Naive B cell (primary cell): ENCODE measurements around the gene LIX1L. TPM values are rescaled to one million over a fixed set of nuclear protein-coding genes. Genes with fewer than 3 reads are reported as not detected.

Experiments used
- ATAC-seq, 2 donors: fragments of 150-1000 bp; cut with Tn5 transposase; 2 replicates each; pipeline ENCODE4 v1.10.0; 2021; ENCODE audit warnings: low read depth in 2 of 2, mild to moderate bottlenecking in 2 of 2, moderate library complexity in 2 of 2
- DNase-seq: peaks from one replicate; pipeline ENCODE4 v3.0.0; 2022
- H3K27ac Mint-ChIP-seq, 6 donors: one replicate each; pipeline ENCODE4 v1.8.0; 2020 to 2022; ENCODE audit warnings: mild to moderate bottlenecking in 6 of 6, mixed read lengths in 6 of 6, moderate library complexity in 5 of 6, inconsistent platforms in 2 of 6
- H3K27me3 Mint-ChIP-seq, 3 donors: one replicate each; pipeline ENCODE4 v1.8.0; 2021 to 2022; ENCODE audit warnings: mixed read lengths in 3 of 3, mild to moderate bottlenecking in 1 of 3
- H3K36me3 Mint-ChIP-seq, 2 donors: one replicate each; pipeline ENCODE4 v1.8.0; 2020 to 2022; ENCODE audit warnings: mixed read lengths in 2 of 2, inconsistent platforms in 1 of 2, mild to moderate bottlenecking in 1 of 2
- H3K4me1 Mint-ChIP-seq, 3 donors: one replicate each; pipeline ENCODE4 v1.8.0; 2020 to 2022; ENCODE audit warnings: mixed read lengths in 3 of 3, inconsistent platforms in 1 of 3, mild to moderate bottlenecking in 1 of 3, moderate library complexity in 1 of 3
- H3K4me3 Mint-ChIP-seq, 8 donors: one replicate each; pipeline ENCODE4 v1.8.0; 2020 to 2022; ENCODE audit warnings: mild to moderate bottlenecking in 8 of 8, mixed read lengths in 8 of 8, moderate library complexity in 8 of 8, inconsistent platforms in 2 of 8
- H3K9me3 Mint-ChIP-seq, 7 donors: one replicate each; pipeline ENCODE4 v1.8.0; 2020 to 2022; ENCODE audit warnings: mixed read lengths in 7 of 7, mild to moderate bottlenecking in 5 of 7, inconsistent platforms in 2 of 7, moderate library complexity in 1 of 7
- polyA plus RNA-seq, 6 donors: library from polyadenylated mRNA; unstranded; fragments of 300-500 nt; fragmentation: Illumina TruSeq; gene quantifications; one replicate each; pipeline ENCODE4 v1.2.3, GENCODE V29; 2021; ENCODE audit warnings: low read depth in 6 of 6

The LIX1L gene
- 10 to 100 TPM; 10.6 to 14.2 (median 12.7) TPM for polyA plus RNA-seq

DNA sequence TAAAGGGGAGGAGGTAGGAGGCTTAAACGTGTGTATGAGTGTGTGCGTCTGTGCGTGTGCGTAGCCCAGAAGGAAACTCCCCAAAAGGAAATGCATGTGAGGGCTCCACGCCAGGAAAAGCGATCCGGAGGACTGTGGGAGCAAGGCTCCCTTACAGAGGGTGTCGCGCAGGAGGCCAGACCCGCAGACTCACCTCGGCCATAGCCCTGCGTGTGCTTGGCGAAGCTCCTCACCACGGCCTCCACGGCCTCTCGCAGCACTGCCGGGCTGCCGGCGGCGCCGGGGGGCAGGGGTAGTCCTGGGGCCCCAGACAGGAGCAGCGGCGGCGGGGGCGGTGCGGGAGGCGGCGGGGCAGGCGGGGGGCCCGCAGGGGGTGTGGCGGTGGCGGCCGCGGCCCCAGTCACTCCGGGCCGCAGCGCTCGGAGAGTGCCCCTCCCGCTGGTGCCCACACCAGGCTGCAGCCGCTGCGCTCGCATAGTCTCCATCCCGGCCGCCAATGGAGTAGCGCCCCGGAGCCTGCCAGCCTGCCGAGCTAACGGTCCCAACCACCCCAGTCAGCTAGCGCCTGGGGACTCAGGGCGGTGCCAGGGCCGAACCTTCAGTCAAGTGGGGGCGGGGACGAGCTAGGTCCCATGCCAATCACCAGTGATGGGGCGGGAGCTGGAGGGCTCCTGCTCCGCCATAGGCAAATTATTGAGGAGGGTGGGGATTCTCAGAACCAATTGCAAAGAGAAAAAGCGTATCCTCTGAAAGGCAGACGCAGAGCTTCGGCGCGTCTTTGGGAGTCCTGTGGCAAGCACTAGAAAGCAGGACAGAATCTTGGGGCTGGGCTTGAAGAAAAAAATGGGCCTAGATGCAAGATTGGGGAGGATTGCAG is at the start of gene LIX1L:
Gene LIX1L (minus strand): TSS at position 575 of the 877 bp plus-strand sequence. CDS start 90 bp downstream, at position 485.
- peaks cover 60 to 81% (median 69%) of the 10 kb centered on the region in 3 donors for H3K4me1 Mint-ChIP-seq
- DNase-seq (peak; percentile 94), ATAC-seq (peak; percentile 87 to 88)
- H3K4me3 Mint-ChIP-seq: peak within 1 kb of the TSS; percentile 88 to 98 (median 93)
- H3K27ac Mint-ChIP-seq: peak within 1 kb of the TSS; percentile 86 to 97 (median 94)
- H3K36me3 Mint-ChIP-seq: no peaks in the 10 kb centered on the region
- no peaks in the 10 kb centered on the region for H3K27me3 Mint-ChIP-seq
- no peaks in the 10 kb centered on the region for H3K9me3 Mint-ChIP-seq

DNA sequence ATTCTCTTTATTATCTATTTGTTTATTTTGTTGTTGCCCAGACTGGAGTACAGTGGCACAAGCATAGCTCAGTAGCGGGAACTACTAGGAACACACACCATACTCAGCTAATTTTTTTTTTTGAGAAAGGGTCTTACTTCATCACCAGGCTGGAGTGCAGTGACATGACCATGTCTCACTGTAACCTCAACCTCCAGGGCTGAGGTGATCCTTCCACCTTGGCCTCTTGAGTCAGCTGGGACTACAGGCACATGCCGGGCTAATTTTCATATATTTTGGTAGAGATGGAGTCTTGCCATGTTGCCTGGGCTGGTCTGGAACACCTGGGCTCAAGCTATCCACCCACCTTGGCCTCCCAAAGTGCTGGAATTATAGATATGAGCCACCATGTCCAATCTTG is 43.9 kb upstream of the LIX1L start:
- no peak for ATAC-seq
- Mint-ChIP-seq H3K4me3 (peak overlapping the region in 2 of 8 donors; percentile 25 to 30), H3K27ac (peak overlapping the region; percentile 30 to 94 (median 61)), H3K27me3 (no peaks in the 10 kb centered on the region), H3K4me1 (peaks cover 55 to 75% (median 72%) of the 10 kb centered on the region in 3 donors), H3K36me3 (no peaks in the 10 kb centered on the region), H3K9me3 (no peaks in the 10 kb centered on the region)
- no peak for DNase-seq

DNA sequence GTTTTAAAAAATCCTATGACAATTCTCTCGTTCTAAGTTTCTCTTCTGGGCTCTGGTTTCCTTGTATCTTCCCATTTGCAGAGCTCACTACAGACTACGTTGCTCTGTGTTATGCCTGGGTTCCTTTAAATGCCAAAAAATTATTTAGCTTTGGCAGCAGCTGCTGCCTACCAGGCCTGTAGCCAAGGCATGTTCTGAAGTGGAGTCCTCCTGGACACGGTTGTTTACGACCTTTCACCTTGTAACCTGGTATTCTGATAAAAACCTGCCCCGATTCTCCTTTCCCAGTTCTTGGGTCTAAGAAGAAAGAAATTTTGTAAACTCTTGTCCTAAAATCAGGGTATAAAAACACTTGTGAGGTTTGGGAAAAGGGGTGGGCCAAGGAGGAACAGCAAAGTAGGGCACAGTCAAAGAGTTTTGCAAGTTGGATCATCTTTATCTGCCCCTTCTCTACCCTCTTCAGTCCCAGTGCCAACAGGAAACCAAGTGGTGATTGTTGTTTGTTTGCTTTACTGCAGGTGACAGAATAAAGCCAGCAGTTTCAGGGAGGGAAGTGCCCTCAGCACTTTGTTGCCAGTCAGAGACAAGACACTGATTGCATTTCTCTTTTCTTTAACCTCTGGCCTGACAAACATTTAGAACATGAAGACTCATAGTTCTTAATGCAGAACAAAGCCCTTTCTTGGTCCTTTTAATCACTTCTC is 41.7 kb upstream of the LIX1L start:
- Mint-ChIP-seq H3K27ac (peak overlapping the region; percentile 24 to 99 (median 91)), H3K27me3 (no peaks in the 10 kb centered on the region), H3K9me3 (no peaks in the 10 kb centered on the region), H3K4me3 (peak overlapping the region; percentile 74 to 100 (median 92)), H3K4me1 (peaks cover 45 to 62% (median 60%) of the 10 kb centered on the region in 3 donors), H3K36me3 (peaks cover 21 to 22% of the 10 kb centered on the region in 2 donors)
- ATAC-seq: peak; percentile 44 to 51
- DNase-seq: peak; percentile 56

DNA sequence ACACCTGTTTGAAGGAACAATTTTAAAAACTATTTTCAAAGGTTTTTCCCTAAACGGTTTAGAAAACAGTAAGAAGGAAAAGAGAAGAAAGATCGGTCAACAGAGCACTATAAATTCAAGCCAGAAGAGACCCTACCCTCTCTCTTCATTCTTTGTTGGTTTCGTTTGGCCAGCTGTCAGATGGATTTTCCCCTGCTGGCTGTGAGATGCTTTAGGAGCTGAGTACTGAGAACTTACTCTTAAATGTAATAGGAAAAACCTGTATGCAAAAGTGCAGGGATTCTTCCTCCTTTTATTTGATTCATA is 39.9 kb upstream of the LIX1L start:
- Mint-ChIP-seq H3K36me3 (peaks cover 38 to 40% of the 10 kb centered on the region in 2 donors), H3K9me3 (no peaks in the 10 kb centered on the region), H3K4me1 (peaks cover 58 to 66% (median 66%) of the 10 kb centered on the region in 3 donors), H3K27ac (peak overlapping the region; percentile 42 to 99 (median 96)), H3K27me3 (no peaks in the 10 kb centered on the region), H3K4me3 (peak overlapping the region; percentile 87 to 100 (median 98))
- DNase-seq (no peak), ATAC-seq (no peak)

DNA sequence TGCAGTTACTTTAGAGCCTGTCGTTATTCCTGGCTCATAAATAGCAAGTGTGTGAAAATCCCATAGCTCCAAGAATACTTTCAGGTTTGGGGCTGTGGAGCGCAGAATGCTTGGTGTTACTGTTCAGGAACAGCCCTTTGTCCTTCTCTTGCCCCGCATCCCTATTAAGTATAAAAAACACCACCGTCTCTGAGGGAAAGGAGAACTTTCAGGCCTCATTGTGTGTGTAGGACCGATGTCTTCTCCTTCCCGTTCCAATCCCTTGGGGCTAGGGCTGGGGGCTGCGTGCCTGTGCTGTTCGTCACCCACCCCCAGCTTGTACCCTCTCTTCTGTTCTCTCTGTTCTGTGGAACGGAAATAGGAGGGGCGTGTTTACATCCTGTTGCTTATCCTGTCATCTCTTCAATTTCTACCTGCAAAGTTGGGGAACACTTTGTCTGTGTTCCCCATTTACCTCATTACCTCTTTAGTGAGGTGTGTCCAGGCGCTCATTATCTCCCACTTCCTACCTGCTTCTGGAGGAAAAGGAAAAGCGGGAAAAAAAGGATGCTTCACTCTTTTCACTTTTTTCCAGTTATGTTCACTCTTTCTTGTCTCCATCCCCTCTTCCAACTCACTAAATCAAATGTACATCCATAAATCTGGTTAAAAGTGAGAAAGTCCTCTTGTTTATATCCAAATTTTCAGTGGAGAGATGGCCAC is 39.4 kb upstream of the LIX1L start:
- peaks cover 41 to 44% of the 10 kb centered on the region in 2 donors for H3K36me3 Mint-ChIP-seq
- H3K4me3 Mint-ChIP-seq: peak overlapping the region; percentile 87 to 100 (median 98)
- peak; percentile 80 for DNase-seq
- peak; percentile 48 to 51 for ATAC-seq
- H3K9me3 Mint-ChIP-seq: no peaks in the 10 kb centered on the region
- peaks cover 63 to 71% (median 71%) of the 10 kb centered on the region in 3 donors for H3K4me1 Mint-ChIP-seq
- peak overlapping the region; percentile 94 to 99 (median 98) for H3K27ac Mint-ChIP-seq
- no peaks in the 10 kb centered on the region for H3K27me3 Mint-ChIP-seq

DNA sequence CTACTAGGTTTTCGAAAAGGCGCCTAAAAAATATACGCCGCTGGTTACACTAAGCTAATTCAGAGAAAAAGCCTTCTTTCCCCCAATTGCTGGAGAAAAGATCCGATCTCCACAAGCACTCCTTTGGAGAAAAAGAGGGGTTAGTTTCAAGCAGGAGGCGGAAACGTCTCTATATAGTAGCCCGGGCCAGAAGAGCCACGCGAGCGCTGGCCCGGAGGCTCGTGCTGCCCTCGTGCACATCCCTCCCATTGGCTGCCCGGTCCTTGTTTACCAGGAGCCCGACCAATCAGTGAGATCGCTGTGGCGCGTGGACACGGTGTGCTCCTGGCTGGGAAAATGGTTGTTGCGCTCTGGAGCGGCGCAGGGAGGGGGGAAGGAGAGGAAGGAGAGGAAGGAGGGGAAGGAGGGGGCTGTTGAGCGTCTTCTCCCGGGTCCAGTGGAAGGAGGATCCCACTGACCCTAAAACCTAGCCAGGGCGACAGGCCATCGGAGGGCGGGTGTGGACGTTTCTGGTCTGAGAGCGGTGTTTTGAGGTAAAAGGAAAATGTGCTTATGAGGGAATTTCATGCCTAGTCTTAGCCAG is 38.7 kb upstream of the LIX1L start, which contains the start of gene TXNIP:
Gene TXNIP (minus strand): TSS at position 147 of the 583 bp plus-strand sequence. CDS start 313 bp downstream, outside the sequence.
- Mint-ChIP-seq H3K9me3 (no peaks in the 10 kb centered on the region), H3K4me1 (peaks cover 67 to 73% (median 71%) of the 10 kb centered on the region in 3 donors), H3K4me3 (peak within 1 kb of the TSS; percentile 87 to 100 (median 98)), H3K27ac (peak within 1 kb of the TSS; percentile 94 to 99 (median 98)), H3K27me3 (no peaks in the 10 kb centered on the region), H3K36me3 (peaks cover 41 to 44% of the 10 kb centered on the region in 2 donors)
- DNase-seq (peak; percentile 86), ATAC-seq (peak; percentile 81 to 83)

DNA sequence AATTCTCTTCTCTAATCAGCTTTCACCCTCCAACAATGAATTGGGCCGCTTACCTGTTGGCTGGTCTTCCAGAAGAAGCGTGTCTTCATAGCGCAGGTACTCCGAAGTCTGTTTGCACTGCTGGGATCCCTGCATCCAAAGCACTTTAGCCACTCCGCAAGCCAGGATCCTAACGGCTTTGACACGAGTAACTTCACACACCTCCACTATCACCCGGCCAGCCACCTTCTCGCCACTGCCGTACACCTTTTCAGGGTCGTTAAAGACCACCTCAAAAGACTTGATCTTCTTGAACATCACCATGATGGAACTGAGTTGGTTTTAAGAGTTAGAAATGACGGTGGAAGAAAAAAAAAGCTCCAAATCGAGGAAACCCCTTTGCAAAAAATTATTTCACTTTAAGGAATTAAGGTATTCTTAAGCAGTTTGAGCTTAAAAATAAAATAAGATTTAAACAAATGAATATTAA is 38.2 kb upstream of the LIX1L start:
- no peaks in the 10 kb centered on the region for H3K9me3 Mint-ChIP-seq
- DNase-seq (no peak), ATAC-seq (no peak)
- peaks cover 41 to 44% of the 10 kb centered on the region in 2 donors for H3K36me3 Mint-ChIP-seq
- no peaks in the 10 kb centered on the region for H3K27me3 Mint-ChIP-seq
- H3K4me1 Mint-ChIP-seq: peaks cover 65 to 73% (median 71%) of the 10 kb centered on the region in 3 donors
- peak overlapping the region; percentile 87 to 100 (median 98) for H3K4me3 Mint-ChIP-seq
- peak overlapping the region; percentile 81 to 99 (median 96) for H3K27ac Mint-ChIP-seq

DNA sequence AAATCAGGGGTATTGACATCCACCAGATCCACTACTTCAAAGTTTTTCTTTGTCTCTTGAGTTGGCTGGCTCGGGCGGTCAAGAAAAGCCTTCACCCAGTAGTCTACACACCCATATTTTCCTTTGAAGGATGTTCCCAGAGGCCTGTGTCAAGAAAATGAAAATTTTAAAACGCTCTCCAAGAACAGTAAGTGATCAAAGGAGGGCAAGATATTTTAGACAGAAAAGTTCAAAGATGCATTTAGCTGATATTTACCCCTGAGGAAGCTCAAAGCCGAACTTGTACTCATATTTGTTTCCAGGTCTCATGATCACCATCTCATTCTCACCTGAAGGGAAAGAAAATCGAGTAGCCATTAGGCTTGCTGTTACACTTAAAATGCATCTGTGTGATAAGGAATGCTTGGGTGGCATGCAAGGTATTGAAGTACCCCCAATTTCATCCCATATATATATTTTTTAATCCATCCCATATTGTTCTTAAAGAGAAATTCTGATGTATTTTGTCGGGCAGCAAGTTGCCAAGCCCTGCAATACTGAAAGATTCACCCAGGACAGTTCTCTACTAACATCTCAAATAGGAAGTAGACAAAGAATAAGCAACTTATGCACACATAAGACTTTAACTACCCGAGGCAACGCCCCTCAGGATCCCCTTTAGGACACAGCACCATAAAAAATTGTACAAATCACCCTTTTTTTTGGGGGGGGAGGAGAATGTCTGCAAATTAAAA is 37.5 kb upstream of the LIX1L start:
- ATAC-seq (no peak), DNase-seq (no peak)
- Mint-ChIP-seq H3K4me3 (peak overlapping the region; percentile 87 to 100 (median 98)), H3K9me3 (no peaks in the 10 kb centered on the region), H3K36me3 (peaks cover 41 to 44% of the 10 kb centered on the region in 2 donors), H3K27ac (peak overlapping the region; percentile 82 to 99 (median 94)), H3K27me3 (no peaks in the 10 kb centered on the region), H3K4me1 (peaks cover 70 to 80% (median 76%) of the 10 kb centered on the region in 3 donors)

DNA sequence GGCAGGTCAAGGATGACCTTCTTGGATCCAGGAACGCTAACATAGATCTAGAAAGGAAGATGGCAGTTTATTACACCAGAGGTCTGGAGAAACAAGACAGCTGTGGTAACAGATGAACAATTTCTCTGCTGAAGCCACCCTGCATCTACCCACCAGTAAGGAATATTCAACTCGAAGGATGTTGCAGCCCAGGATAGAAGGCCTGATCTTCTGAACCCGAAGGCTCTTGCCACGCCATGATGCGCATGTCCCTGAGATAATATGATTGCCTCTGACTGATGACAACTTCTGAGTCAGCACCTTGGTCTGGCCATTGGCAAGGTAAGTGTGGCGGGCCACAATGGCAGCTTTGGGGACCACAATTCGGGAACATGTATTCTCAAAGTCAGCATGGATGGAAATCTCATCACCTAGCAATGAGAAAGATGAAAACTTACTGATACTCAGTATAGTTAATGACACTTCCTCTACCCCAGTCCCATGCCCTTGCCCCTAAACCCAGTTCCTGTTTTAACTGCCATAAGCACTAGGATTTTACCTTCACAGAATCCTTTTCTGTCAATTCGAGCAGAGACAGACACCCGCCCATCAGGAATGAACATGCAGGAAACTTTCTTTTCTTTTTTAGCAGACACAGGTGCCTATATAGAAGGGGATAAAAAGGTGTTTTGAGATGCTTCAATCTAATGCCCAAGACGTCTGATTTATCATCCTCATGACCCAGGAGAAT is 36.7 kb upstream of the LIX1L start:
- no peak for DNase-seq

DNA sequence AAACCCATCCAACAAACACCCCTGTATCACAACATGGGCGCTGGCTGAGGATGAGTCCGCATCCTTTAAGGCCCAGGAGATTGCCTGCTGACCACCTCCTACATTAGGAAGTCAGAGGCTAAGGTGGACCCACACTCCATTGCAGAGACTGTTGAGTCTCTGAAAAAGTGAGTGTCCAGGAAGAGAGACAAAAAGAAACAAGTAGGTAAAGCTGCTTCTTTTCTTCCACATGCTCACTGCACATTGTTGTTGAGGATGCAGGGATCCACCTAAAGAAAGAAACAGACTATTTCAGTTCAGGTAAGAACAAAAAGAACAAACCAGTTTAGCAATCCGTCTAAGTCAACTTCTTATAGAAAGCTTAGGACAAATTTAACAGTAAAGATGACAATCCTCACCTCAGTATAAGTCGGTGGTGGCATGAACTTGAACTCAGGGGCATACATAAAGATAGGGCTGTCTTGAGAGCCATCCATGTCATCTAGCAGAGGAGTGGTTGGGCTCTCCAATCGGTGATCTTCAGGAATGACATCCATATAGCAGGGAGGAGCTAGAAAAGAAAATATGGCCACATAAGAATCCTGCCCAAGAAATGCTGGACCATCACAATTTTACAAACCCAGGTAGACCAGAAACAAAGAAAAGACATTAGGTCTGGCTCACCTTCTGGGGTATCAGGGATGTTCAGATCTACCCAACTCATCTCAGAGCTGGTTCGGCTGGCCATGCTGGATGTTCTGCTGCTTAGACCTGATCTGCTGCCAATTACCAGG is 36.0 kb upstream of the LIX1L start:
- no peak for ATAC-seq
- no peak for DNase-seq
- Mint-ChIP-seq H3K4me1 (peaks cover 63 to 76% (median 73%) of the 10 kb centered on the region in 3 donors), H3K36me3 (peaks cover 41 to 44% of the 10 kb centered on the region in 2 donors), H3K9me3 (no peaks in the 10 kb centered on the region), H3K27ac (peak overlapping the region; percentile 17 to 94 (median 78)), H3K27me3 (no peaks in the 10 kb centered on the region), H3K4me3 (peak overlapping the region; percentile 87 to 100 (median 98))

More for the DNA sequence above, 36.7 kb upstream of the LIX1L start:
- no peaks in the 10 kb centered on the region for H3K27me3 Mint-ChIP-seq
- peaks cover 41 to 44% of the 10 kb centered on the region in 2 donors for H3K36me3 Mint-ChIP-seq
- H3K4me3 Mint-ChIP-seq: peak overlapping the region; percentile 87 to 100 (median 98)
- no peaks in the 10 kb centered on the region for H3K9me3 Mint-ChIP-seq
- peaks cover 67 to 77% (median 75%) of the 10 kb centered on the region in 3 donors for H3K4me1 Mint-ChIP-seq
- no peak for ATAC-seq
- H3K27ac Mint-ChIP-seq: peak overlapping the region; percentile 82 to 99 (median 94)
